IMR-90 (cell line): Measurements from ENCODE around the gene PIGA. TPM values are rescaled to one million over a fixed set of nuclear protein-coding genes. Genes with fewer than 3 reads are reported as not detected.

Source experiments
- ATAC-seq: fragments of 200-7000 bp; cut with Tn5 transposase; 2 replicates; pipeline ENCODE4 v1.9.1; 2020; ENCODE audit warnings: low read depth, mild to moderate bottlenecking, moderate library complexity
- BruUV-seq: library from RNA; stranded (reverse); fragments of 400-500 nt; replicated peaks from 2 replicates; lab custom pipeline; 2021; lab: Mats Ljungman, UMichigan
- CTCF ChIA-PET: fragments of 300-600 bp; formaldehyde crosslinking; extraction: SDS; loops from one replicate; lab custom pipeline; 2021; ENCODE audit warnings: antibody characterized with exemption; lab: Yijun Ruan, JAX
- POLR2A ChIA-PET: fragments of 300-600 bp; sonication (Branson Sonifier 250); formaldehyde crosslinking; loops from one replicate; lab custom pipeline; 2022; ENCODE audit warnings: antibody characterized with exemption; ENCODE audit not compliant: unreplicated experiment; lab: Charles Lee
- DNase-seq: peaks from one replicate; pipeline ENCODE4 v3.0.0; 2013
- H2AFZ ChIP-seq: replicated peaks from 2 replicates; pipeline ENCODE3; 2013; ENCODE audit warnings: low read length, mild to moderate bottlenecking; ENCODE audit not compliant: poor library complexity
- H2AK5ac ChIP-seq: 2 replicates; pipeline ENCODE4 v1.6.1; 2013; ENCODE audit warnings: low read depth, low read length, inconsistent platforms
- H2AK9ac ChIP-seq: replicated peaks from 2 replicates; pipeline ENCODE3; 2013; ENCODE audit warnings: mild to moderate bottlenecking, low read depth, low read length, moderate library complexity; ENCODE audit not compliant: poor library complexity
- H2BK120ac ChIP-seq: 2 replicates; pipeline ENCODE4 v1.6.1; 2013; ENCODE audit warnings: low read depth, low read length, inconsistent platforms
- H2BK15ac ChIP-seq: 3 replicates; pipeline ENCODE4 v1.6.1; 2013; ENCODE audit warnings: low read depth, low read length, inconsistent platforms
- H2BK20ac ChIP-seq: 2 replicates; pipeline ENCODE4 v1.6.1; 2013; ENCODE audit warnings: low read depth, mild to moderate bottlenecking, inconsistent platforms, low read length, moderate library complexity
- H2BK5ac ChIP-seq: 2 replicates; pipeline ENCODE4 v1.6.1; 2013; ENCODE audit warnings: mild to moderate bottlenecking, low read depth, low read length, inconsistent platforms; ENCODE audit not compliant: poor library complexity, severe bottlenecking
- H3K14ac ChIP-seq: replicated peaks from 2 replicates; pipeline ENCODE4 v1.6.1; 2013; ENCODE audit warnings: low read depth, low read length, inconsistent platforms
- H3K18ac ChIP-seq: 2 replicates; pipeline ENCODE4 v1.6.1; 2013; ENCODE audit warnings: low read depth, low read length, control low read depth
- H3K23ac ChIP-seq: 2 replicates; pipeline ENCODE4 v1.6.1; 2013; ENCODE audit warnings: low read depth, low read length, inconsistent platforms
- H3K27ac ChIP-seq: 2 replicates; pipeline ENCODE4 v1.5.1; 2013; ENCODE audit warnings: mild to moderate bottlenecking, control low read depth, low read length; ENCODE audit not compliant: insufficient read depth
- H3K27me3 ChIP-seq: 2 replicates; pipeline ENCODE4 v1.6.1; 2013; ENCODE audit warnings: low read length; ENCODE audit not compliant: control insufficient read depth, insufficient read depth
- H3K36me3 ChIP-seq: 2 replicates; pipeline ENCODE4 v1.6.1; 2013; ENCODE audit warnings: low read length, mixed read lengths; ENCODE audit not compliant: control insufficient read depth, insufficient read depth
- H3K4ac ChIP-seq: 2 replicates; pipeline ENCODE4 v1.6.1; 2013; ENCODE audit warnings: low read depth, low read length, inconsistent platforms
- H3K4me1 ChIP-seq: 2 replicates; pipeline ENCODE4 v1.6.1; 2013; ENCODE audit warnings: low read length, mixed read lengths; ENCODE audit not compliant: control insufficient read depth, insufficient read depth
- H3K4me2 ChIP-seq: 2 replicates; pipeline ENCODE4 v1.6.1; 2013; ENCODE audit warnings: low read depth, mild to moderate bottlenecking, control low read depth, low read length, moderate library complexity
- H3K4me3 ChIP-seq: 2 replicates; pipeline ENCODE4 v1.5.1; 2013; ENCODE audit warnings: low read depth, mild to moderate bottlenecking, control low read depth, low read length, moderate library complexity; ENCODE audit not compliant: insufficient read depth
- H3K56ac ChIP-seq: 2 replicates; pipeline ENCODE4 v1.6.1; 2013; ENCODE audit warnings: low read length, inconsistent platforms; ENCODE audit not compliant: insufficient read depth; ENCODE audit errors: extremely low read depth
- H3K79me1 ChIP-seq, 2 experiments: 2 replicates each; pipeline ENCODE4 v1.6.1; 2013; ENCODE audit warnings: low read length in 2 of 2, inconsistent platforms in 1 of 2, low read depth in 1 of 2
- H3K9ac ChIP-seq: 2 replicates; pipeline ENCODE4 v1.6.1; 2013; ENCODE audit warnings: low read depth, low read length, control low read depth
- H3K9me1 ChIP-seq: 2 replicates; pipeline ENCODE4 v1.6.1; 2013; ENCODE audit warnings: low read length, inconsistent platforms; ENCODE audit not compliant: insufficient read depth
- H3K9me3 ChIP-seq: 2 replicates; pipeline ENCODE4 v1.6.1; 2013; ENCODE audit warnings: low read length; ENCODE audit not compliant: control insufficient read depth, insufficient read depth
- H4K20me1 ChIP-seq: 2 replicates; pipeline ENCODE4 v1.6.1; 2013; ENCODE audit warnings: low read length, inconsistent platforms; ENCODE audit not compliant: insufficient read depth
- H4K5ac ChIP-seq: 2 replicates; pipeline ENCODE4 v1.6.1; 2013; ENCODE audit warnings: mild to moderate bottlenecking, low read depth, low read length, control low read depth
- H4K8ac ChIP-seq, 2 experiments: 2 replicates each; pipeline ENCODE4 v1.6.1; 2013; ENCODE audit warnings: low read depth in 2 of 2, low read length in 2 of 2, control low read depth in 1 of 2, inconsistent platforms in 1 of 2
- H4K91ac ChIP-seq: 2 replicates; pipeline ENCODE4 v1.6.1; 2013; ENCODE audit warnings: low read depth, low read length, inconsistent platforms; ENCODE audit not compliant: insufficient read depth
- BHLHE40 ChIP-seq: fragments of 150-350 bp; IDR thresholded peaks from 2 replicates; pipeline ENCODE4 v1.6.1; 2016; ENCODE audit warnings: mild to moderate bottlenecking, low read depth, low read length
- CEBPB ChIP-seq: IDR thresholded peaks from 2 replicates; pipeline ENCODE4 v1.6.1; 2012; ENCODE audit warnings: low read depth, low read length, improper control_type of control experiment
- ELK1 ChIP-seq: fragments of 150-350 bp; IDR thresholded peaks from 2 replicates; pipeline ENCODE4 v1.6.1; 2016; ENCODE audit warnings: low read depth, mild to moderate bottlenecking, low read length, moderate library complexity, borderline replicate concordance
- WGBS, 2 experiments: methylation state at CpG; one replicate each; pipeline versions ENCODE4 v1.1.5 to v1.1.7; 2013; ENCODE audit warnings: missing lambda C conversion rate in 2 of 2; ENCODE audit not compliant: insufficient read length in 1 of 2; ENCODE audit errors: extremely low coverage in 2 of 2; 5-methylcytosine and 5-hydroxymethylcytosine counted together
- dilution Hi-C: fragments of 300-500 bp; cut with HindIII; formaldehyde crosslinking; loops from one replicate; pipeline ENCODE4 v1.14.3; 2018; ENCODE audit warnings: low sequenced_read_pairs; ENCODE audit not compliant: unreplicated experiment
- in situ Hi-C: fragments of 300-500 bp; cut with MboI; formaldehyde crosslinking; loops from 3 replicates; pipeline ENCODE4 v1.14.3; 2019; ENCODE audit warnings: low sequenced_read_pairs, inconsistent platforms, mixed read lengths
- intact Hi-C: fragments of 100-400 bp; cut with micrococcal nuclease; formaldehyde crosslinking; loops from 2 replicates; pipeline ENCODE4 v1.10.0; 2022
- polyA plus RNA-seq, 3 experiments: library from polyadenylated mRNA; depleted of rRNA; stranded (reverse); fragments of >200 nt; gene quantifications; 2 replicates each; pipeline ENCODE4 v1.2.3, GENCODE V29; 2012; ENCODE audit warnings: low replicate concordance in 1 of 3
- total RNA-seq: library from RNA; depleted of rRNA; stranded (reverse); fragments of >200 nt; gene quantifications from 2 replicates; pipeline ENCODE4 v1.2.3, GENCODE V29; 2012

PIGA gene
- total and polyA plus RNA-seq, 2 of the 4 experiments (the other 2 are of a cell fraction), result 3.4 to 9.1 TPM

- peak overlapping the region; percentile 12; the same call in 1 of the 2 replicates for H3K18ac ChIP-seq
- ChIA-PET CTCF (interaction anchor here (1.3 kb wide), 1 partner anchor 124 kb away, joined by 3 read pairs; no protein-coding TSS in a partner anchor), POLR2A (no interaction called here)
- H2AFZ ChIP-seq, result no peak overlapping the region
- H3K27ac ChIP-seq, result no peak overlapping the region
- in situ Hi-C loops (loop anchor here (10.0 kb wide), 1 partner anchor 222 kb away; no protein-coding TSS in a partner anchor), dilution Hi-C loops (no loop called here), intact Hi-C loops (loop anchor here (10.0 kb wide), 1 partner anchor 332 kb away; no protein-coding TSS in a partner anchor)
- ATAC-seq (peak; percentile 57; the same call in 1 of the 2 replicates), DNase-seq (peak; percentile 60)
- no peak overlapping the region for H4K5ac ChIP-seq
- no peak overlapping the region for H3K4me3 ChIP-seq
- no peaks in the 10 kb centered on the region for H3K9me3 ChIP-seq
- H3K27me3 ChIP-seq, result peaks cover 8% of the 10 kb centered on the region
- no peak overlapping the region for H3K23ac ChIP-seq
- H3K56ac ChIP-seq, result no peak overlapping the region
- no peak overlapping the region for H3K14ac ChIP-seq
- H4K20me1 ChIP-seq, result no peaks in the 10 kb centered on the region
- no peak overlapping the region for H4K91ac ChIP-seq
- no peaks in the 10 kb centered on the region for H3K36me3 ChIP-seq
- H3K4ac ChIP-seq, result no peak overlapping the region
- no peak overlapping the region; the same call in 1 of the 2 replicates for H2BK120ac ChIP-seq
- BruUV-seq, result no TSS peak
- TF ChIP-seq CEBPB (peak; percentile 83), ELK1 (no peak), BHLHE40 (0 out of 2 replicates have a peak, but pooled peaks have one; percentile 20)
- no peak overlapping the region for H2AK5ac ChIP-seq
- no peak overlapping the region for H2AK9ac ChIP-seq
- no peak overlapping the region for H4K8ac ChIP-seq
- H3K9ac ChIP-seq, result no peak overlapping the region
- H3K4me2 ChIP-seq, result peak overlapping the region; percentile 42; the same call in 1 of the 2 replicates
- peaks cover 2% of the 10 kb centered on the region; the same call in 1 of the 2 replicates for H3K4me1 ChIP-seq
- H2BK5ac ChIP-seq, result no peak overlapping the region
- no peaks in the 10 kb centered on the region for H3K79me1 ChIP-seq
- no peaks in the 10 kb centered on the region for H3K9me1 ChIP-seq
- no peak overlapping the region for H2BK20ac ChIP-seq
- H2BK15ac ChIP-seq, result no peak overlapping the region
- WGBS, 2 experiments, result no CpG with 5 or more reads among the region's 5 CpGs
Observed at GRCh38 chrX:15343075-15343476, 7.8 kb upstream of the PIGA start.
